Parathyroid adenoma (tissue), 2 donors: Measurements from ENCODE around the gene PSMC5.

ENCODE experiments used
- H2AFZ ChIP-seq: fragments of 300-600 bp; sonication (generic); one replicate; pipeline ENCODE4 v1.7.0; 2017; ENCODE audit warnings: antibody characterized with exemption, mild to moderate bottlenecking
- H3K27ac ChIP-seq: fragments of 300-600 bp; sonication (generic); one replicate; pipeline ENCODE4 v1.7.0; 2017
- H3K27me3 ChIP-seq: fragments of 300-600 bp; sonication (generic); one replicate; pipeline ENCODE4 v1.7.0; 2017; ENCODE audit warnings: low read length; ENCODE audit not compliant: control insufficient read depth, insufficient read depth
- H3K36me3 ChIP-seq: fragments of 300-600 bp; sonication (generic); one replicate; pipeline ENCODE4 v1.7.0; 2017; ENCODE audit warnings: low read length; ENCODE audit not compliant: control insufficient read depth, insufficient read depth
- H3K4me1 ChIP-seq: fragments of 300-600 bp; sonication (generic); one replicate; pipeline ENCODE4 v1.7.0; 2017; ENCODE audit warnings: control low read depth
- H3K4me2 ChIP-seq: fragments of 300-600 bp; sonication (generic); one replicate; pipeline ENCODE4 v1.7.0; 2017; ENCODE audit warnings: low read length
- H3K4me3 ChIP-seq: fragments of 300-600 bp; sonication (generic); one replicate; pipeline ENCODE4 v1.7.0; 2017; ENCODE audit warnings: low read depth, low read length
- H3K79me2 ChIP-seq: fragments of 300-600 bp; sonication (generic); one replicate; pipeline ENCODE4 v1.7.0; 2017; ENCODE audit warnings: control low read depth
- H3K9ac ChIP-seq: fragments of 300-600 bp; sonication (generic); one replicate; pipeline ENCODE4 v1.7.0; 2017; ENCODE audit warnings: mild to moderate bottlenecking
- H3K9me3 ChIP-seq: fragments of 300-600 bp; sonication (generic); one replicate; pipeline ENCODE4 v1.7.0; 2017; ENCODE audit warnings: low read length; ENCODE audit not compliant: control insufficient read depth
- TF ChIP-seq, protein P1 (sequence below): fragments of 300-600 bp; sonication (generic); IDR thresholded peaks from one replicate; pipeline ENCODE4 v1.7.0; 2017; ENCODE audit warnings: antibody characterized with exemption, mild to moderate bottlenecking
- donor health status: primary hyperparathyroidism.

The PSMC5 gene

GRCh38 chr17:63819131-63819530 lies 8.1 kb upstream of the PSMC5 start:
- no peak overlapping the region for H3K4me2 ChIP-seq
- H3K9ac ChIP-seq: no peak overlapping the region
- H3K79me2 ChIP-seq: no peaks in the 10 kb centered on the region
- H2AFZ ChIP-seq: no peak overlapping the region
- no peaks in the 10 kb centered on the region for H3K36me3 ChIP-seq
- H3K27ac ChIP-seq: no peak overlapping the region
- H3K4me3 ChIP-seq: no peak overlapping the region
- H3K27me3 ChIP-seq: no peaks in the 10 kb centered on the region
- TF ChIP-seq, protein P1, sequence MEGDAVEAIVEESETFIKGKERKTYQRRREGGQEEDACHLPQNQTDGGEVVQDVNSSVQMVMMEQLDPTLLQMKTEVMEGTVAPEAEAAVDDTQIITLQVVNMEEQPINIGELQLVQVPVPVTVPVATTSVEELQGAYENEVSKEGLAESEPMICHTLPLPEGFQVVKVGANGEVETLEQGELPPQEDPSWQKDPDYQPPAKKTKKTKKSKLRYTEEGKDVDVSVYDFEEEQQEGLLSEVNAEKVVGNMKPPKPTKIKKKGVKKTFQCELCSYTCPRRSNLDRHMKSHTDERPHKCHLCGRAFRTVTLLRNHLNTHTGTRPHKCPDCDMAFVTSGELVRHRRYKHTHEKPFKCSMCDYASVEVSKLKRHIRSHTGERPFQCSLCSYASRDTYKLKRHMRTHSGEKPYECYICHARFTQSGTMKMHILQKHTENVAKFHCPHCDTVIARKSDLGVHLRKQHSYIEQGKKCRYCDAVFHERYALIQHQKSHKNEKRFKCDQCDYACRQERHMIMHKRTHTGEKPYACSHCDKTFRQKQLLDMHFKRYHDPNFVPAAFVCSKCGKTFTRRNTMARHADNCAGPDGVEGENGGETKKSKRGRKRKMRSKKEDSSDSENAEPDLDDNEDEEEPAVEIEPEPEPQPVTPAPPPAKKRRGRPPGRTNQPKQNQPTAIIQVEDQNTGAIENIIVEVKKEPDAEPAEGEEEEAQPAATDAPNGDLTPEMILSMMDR: no peak
- no peaks in the 10 kb centered on the region for H3K9me3 ChIP-seq
- H3K4me1 ChIP-seq: no peaks in the 10 kb centered on the region

GRCh38 chr17:63819585-63820537 lies 7.4 kb upstream of the PSMC5 start:
- Histone ChIP-seq H3K36me3 (no peaks in the 10 kb centered on the region), H3K4me2 (no peak overlapping the region), H3K27ac (no peak overlapping the region), H3K4me3 (no peak overlapping the region), H3K9me3 (no peaks in the 10 kb centered on the region), H3K4me1 (no peaks in the 10 kb centered on the region), H3K79me2 (no peaks in the 10 kb centered on the region), H3K27me3 (no peaks in the 10 kb centered on the region), H2AFZ (no peak overlapping the region), H3K9ac (no peak overlapping the region)
- TF ChIP-seq, protein P1: no peak

GRCh38 chr17:63820963-63821561 lies 6.2 kb upstream of the PSMC5 start:
- Histone ChIP-seq H3K9me3 (no peaks in the 10 kb centered on the region), H3K4me1 (no peaks in the 10 kb centered on the region), H3K36me3 (no peaks in the 10 kb centered on the region), H3K79me2 (peaks cover 5% of the 10 kb centered on the region), H3K27me3 (no peaks in the 10 kb centered on the region), H3K9ac (no peak overlapping the region), H3K4me2 (no peak overlapping the region), H3K4me3 (no peak overlapping the region), H2AFZ (no peak overlapping the region), H3K27ac (no peak overlapping the region)
- TF ChIP-seq, protein P1: no peak

DNA sequence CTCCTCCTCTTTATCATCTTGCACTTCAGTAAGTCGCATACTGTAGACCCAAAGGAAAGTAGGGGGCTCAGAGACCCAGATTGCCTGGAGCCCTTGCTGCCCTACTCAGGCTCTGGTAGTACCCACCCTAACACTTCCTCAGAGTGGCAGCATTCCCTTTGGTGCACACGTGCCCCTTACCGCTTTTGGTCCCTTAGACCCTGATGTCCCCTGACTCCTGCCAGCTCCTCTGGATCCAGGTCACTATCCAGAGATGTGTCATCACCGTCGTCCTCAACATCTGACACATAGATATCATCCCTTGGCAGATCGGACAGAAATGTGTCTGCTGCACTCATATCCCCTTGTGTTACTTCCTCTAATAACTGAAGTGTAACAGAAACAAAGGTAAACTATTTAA lies 5.4 kb upstream of the PSMC5 start:
- Histone ChIP-seq H3K36me3 (no peaks in the 10 kb centered on the region), H3K27me3 (no peaks in the 10 kb centered on the region), H3K27ac (no peak overlapping the region), H3K9ac (no peak overlapping the region), H3K4me2 (no peak overlapping the region), H3K79me2 (peaks cover 10% of the 10 kb centered on the region), H3K4me3 (no peak overlapping the region), H3K4me1 (no peaks in the 10 kb centered on the region), H3K9me3 (no peaks in the 10 kb centered on the region), H2AFZ (no peak overlapping the region)
- TF ChIP-seq, protein P1: no peak
